Measurements from ENCODE around the gene EHD4.
A peak's percentile ranks its signal among the peaks of the same experiment; 100 is the strongest.

Gene EHD4

GRCh38 chr15:41892621-41893421 is 79.5 kb downstream of the EHD4 start:
- peak in 1 of 2 donors; percentile 27 for DNase-seq

- no peak for DNase-seq
Observed at GRCh38 chr15:41891946-41892345, 80.4 kb downstream of the EHD4 start.

GRCh38 chr15:41891226-41891625 is 81.1 kb downstream of the EHD4 start:
- DNase-seq = no peak

- no peak for DNase-seq
Observed at GRCh38 chr15:41890050-41890690, 82.2 kb downstream of the EHD4 start.

- no peak for DNase-seq
Observed at GRCh38 chr15:41888662-41889253, 83.6 kb downstream of the EHD4 start.

- DNase-seq = no peak
Observed at GRCh38 chr15:41887893-41888292, 84.5 kb downstream of the EHD4 start.

- DNase-seq = no peak
Observed at GRCh38 chr15:41887161-41887560, 85.2 kb downstream of the EHD4 start.

- no peak for DNase-seq
Observed at GRCh38 chr15:41886741-41887140, 85.6 kb downstream of the EHD4 start.

GRCh38 chr15:41885841-41886240 is 86.5 kb downstream of the EHD4 start:
- DNase-seq = no peak

- DNase-seq = no peak
Observed at GRCh38 chr15:41885321-41885720, 87.0 kb downstream of the EHD4 start.

GRCh38 chr15:41884458-41884857 is 87.9 kb downstream of the EHD4 start:
- no peak for DNase-seq

GRCh38 chr15:41883484-41883825 is 88.9 kb downstream of the EHD4 start:
- DNase-seq = no peak

- DNase-seq = no peak
Observed at GRCh38 chr15:41882689-41883483, 89.5 kb downstream of the EHD4 start.

GRCh38 chr15:41881920-41882688 is 90.3 kb downstream of the EHD4 start:
- DNase-seq = peak in 1 of 2 donors; percentile 20

- no peak for DNase-seq
Observed at GRCh38 chr15:41881550-41881919, 90.8 kb downstream of the EHD4 start.

- no peak for DNase-seq
Observed at GRCh38 chr15:41881086-41881485, 91.3 kb downstream of the EHD4 start.

GRCh38 chr15:41880156-41880877 is 92.0 kb downstream of the EHD4 start:
- no peak for DNase-seq

GRCh38 chr15:41879321-41879845 is 93.0 kb downstream of the EHD4 start:
- no peak for DNase-seq

- no peak for DNase-seq
Observed at GRCh38 chr15:41878355-41878699, 94.0 kb downstream of the EHD4 start.

GRCh38 chr15:41877631-41878354 is 94.6 kb downstream of the EHD4 start:
- no peak for DNase-seq

- DNase-seq = no peak
Observed at GRCh38 chr15:41876689-41877088, 95.7 kb downstream of the EHD4 start.

All from stimulated activated CD4-positive, alpha-beta T cell treated with anti-CD3 and anti-CD28 coated beads, Interleukin-2, amount 100 ng/mL, for 24 hours (primary cell).